Colonic mucosa (tissue), 4 donors: ENCODE data around the gene NEAT1. TPM values are rescaled to one million over a fixed set of nuclear protein-coding genes. Genes with fewer than 3 reads are reported as not detected.
A peak's percentile ranks its signal among the peaks of the same experiment; 100 is the strongest.

Experiments
- DNase-seq: peaks from one replicate; pipeline ENCODE4 v3.0.0-alpha.2; 2020
- H3K27ac ChIP-seq: fragments of 200-600 bp; one replicate; pipeline ENCODE4 v1.8.0; 2021
- H3K27me3 ChIP-seq: fragments of 200-600 bp; one replicate; pipeline ENCODE4 v1.8.0; 2021
- H3K36me3 ChIP-seq: fragments of 200-600 bp; one replicate; pipeline ENCODE4 v1.8.0; 2021
- H3K4me1 ChIP-seq: fragments of 200-600 bp; one replicate; pipeline ENCODE4 v1.8.0; 2021; ENCODE audit warnings: mild to moderate bottlenecking
- H3K4me3 ChIP-seq: fragments of 200-600 bp; one replicate; pipeline ENCODE4 v1.8.0; 2021
- H3K9ac ChIP-seq, 2 donors: one replicate each; pipeline ENCODE4 v1.7.0; 2013; ENCODE audit warnings: control low read depth in 2 of 2, low read depth in 2 of 2, low read length in 2 of 2
- H3K9me3 ChIP-seq: fragments of 200-600 bp; one replicate; pipeline ENCODE4 v1.8.0; 2021
- intact Hi-C: fragments of 100-400 bp; cut with DNase I; formaldehyde crosslinking; loops from one replicate; pipeline ENCODE4 v1.14.1; 2022
- total RNA-seq, 2 donors: library from RNA; stranded (reverse); fragmentation: NEBNext Ultra II Directional in 1 of 2; extraction: Animal tissue kit (Norgen Biotek cat#: 25700) in 1 of 2; gene quantifications; one replicate each; pipeline ENCODE4 v1.2.1, GENCODE V29; 2021
- TF ChIP-seq, protein P1 (sequence below): fragments of 200-600 bp; IDR thresholded peaks from one replicate; pipeline ENCODE4 v1.8.0; 2022; ENCODE audit warnings: antibody characterized with exemption, mild to moderate bottlenecking
- donor health status: healthy.
- donor health status: DM: no; HTN: no; CAD: no.
- donor health status: DM: no; HTN: no; CAD: no.

The NEAT1 gene
- total RNA-seq, 2 donors from 2014 or later = 269 to 502 TPM

DNA sequence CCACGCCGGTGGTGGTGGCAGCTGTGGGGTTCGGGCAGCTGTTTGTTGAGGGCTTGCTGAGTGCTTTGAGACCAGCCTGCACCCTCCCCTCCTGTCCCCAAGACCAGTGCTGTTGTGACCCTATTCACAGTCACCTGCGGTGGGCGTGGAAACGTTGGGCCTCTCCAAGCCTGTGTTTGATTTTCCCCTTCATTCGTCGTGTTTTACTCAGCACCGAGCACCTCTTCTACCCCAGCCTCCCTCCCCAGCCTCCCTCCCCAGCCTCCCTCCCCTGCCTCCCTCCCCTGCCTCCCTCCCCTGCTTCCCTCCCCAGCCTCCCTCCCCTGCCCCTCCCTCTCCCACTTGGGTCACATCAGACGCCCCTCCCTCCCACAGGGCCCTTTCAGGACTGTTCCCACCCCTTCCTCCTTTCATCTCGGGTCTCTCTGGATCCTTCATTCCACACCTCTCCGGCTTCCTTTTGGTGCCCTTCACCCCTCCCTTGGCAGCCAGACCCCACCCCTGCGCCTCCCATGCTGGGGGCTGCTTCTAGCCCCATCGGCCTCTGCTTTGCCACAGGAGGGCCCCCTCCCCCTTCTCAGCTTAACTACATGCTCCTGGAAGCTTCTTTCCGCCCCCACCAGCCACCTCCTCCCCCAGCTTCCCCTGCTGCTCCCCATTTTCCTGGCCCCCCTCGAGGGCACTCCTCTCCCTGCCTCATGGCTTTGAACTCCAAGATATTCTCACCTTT is 21.4 kb upstream of the NEAT1 start:
- TF ChIP-seq, protein P1, sequence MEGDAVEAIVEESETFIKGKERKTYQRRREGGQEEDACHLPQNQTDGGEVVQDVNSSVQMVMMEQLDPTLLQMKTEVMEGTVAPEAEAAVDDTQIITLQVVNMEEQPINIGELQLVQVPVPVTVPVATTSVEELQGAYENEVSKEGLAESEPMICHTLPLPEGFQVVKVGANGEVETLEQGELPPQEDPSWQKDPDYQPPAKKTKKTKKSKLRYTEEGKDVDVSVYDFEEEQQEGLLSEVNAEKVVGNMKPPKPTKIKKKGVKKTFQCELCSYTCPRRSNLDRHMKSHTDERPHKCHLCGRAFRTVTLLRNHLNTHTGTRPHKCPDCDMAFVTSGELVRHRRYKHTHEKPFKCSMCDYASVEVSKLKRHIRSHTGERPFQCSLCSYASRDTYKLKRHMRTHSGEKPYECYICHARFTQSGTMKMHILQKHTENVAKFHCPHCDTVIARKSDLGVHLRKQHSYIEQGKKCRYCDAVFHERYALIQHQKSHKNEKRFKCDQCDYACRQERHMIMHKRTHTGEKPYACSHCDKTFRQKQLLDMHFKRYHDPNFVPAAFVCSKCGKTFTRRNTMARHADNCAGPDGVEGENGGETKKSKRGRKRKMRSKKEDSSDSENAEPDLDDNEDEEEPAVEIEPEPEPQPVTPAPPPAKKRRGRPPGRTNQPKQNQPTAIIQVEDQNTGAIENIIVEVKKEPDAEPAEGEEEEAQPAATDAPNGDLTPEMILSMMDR = no peak
- H3K9ac ChIP-seq = peak overlapping the region in 1 of 2 donors; percentile 59
- no peak overlapping the region for H3K4me3 ChIP-seq
- no peaks in the 10 kb centered on the region for H3K27me3 ChIP-seq
- intact Hi-C loops = no loop called here
- H3K9me3 ChIP-seq = no peaks in the 10 kb centered on the region
- DNase-seq = no peak
- H3K36me3 ChIP-seq = peaks cover 7% of the 10 kb centered on the region
- H3K27ac ChIP-seq = peak overlapping the region; percentile 22
- H3K4me1 ChIP-seq = no peaks in the 10 kb centered on the region

DNA sequence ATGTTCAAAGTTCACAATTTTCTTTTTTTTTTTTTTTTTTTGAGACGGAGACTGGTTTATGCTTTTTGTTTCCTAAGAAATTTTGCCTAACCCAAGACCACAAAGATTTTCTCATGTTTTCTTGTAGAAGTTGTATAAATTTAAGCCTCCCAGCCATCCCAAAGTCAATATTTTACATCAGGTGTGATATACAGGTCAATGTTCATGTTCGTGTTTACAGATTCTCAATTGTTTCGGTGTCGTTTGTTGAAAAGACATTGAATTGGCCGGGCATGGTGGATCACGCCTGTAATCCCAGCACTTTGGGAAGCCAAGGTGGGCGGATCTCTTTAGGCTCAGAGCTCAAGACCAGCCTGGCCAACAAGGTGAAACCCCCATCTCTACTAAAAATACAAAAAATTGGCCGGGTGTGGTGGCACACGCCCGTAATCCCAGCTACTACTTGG is 20.8 kb upstream of the NEAT1 start:
- Histone ChIP-seq H3K9me3 (no peaks in the 10 kb centered on the region), H3K9ac (peak overlapping the region in 1 of 2 donors; percentile 59), H3K27me3 (no peaks in the 10 kb centered on the region), H3K27ac (peak overlapping the region; percentile 12), H3K36me3 (peaks cover 7% of the 10 kb centered on the region), H3K4me3 (no peak overlapping the region), H3K4me1 (no peaks in the 10 kb centered on the region)
- DNase-seq = no peak
- intact Hi-C loops = no loop called here
- TF ChIP-seq, protein P1 = no peak

- peaks cover 7% of the 10 kb centered on the region for H3K36me3 ChIP-seq
- TF ChIP-seq, protein P1 = no peak
- no peak overlapping the region for H3K9ac ChIP-seq
- intact Hi-C loops = no loop called here
- H3K4me3 ChIP-seq = no peak overlapping the region
- H3K9me3 ChIP-seq = no peaks in the 10 kb centered on the region
- H3K4me1 ChIP-seq = no peaks in the 10 kb centered on the region
- no peak for DNase-seq
- H3K27ac ChIP-seq = no peak overlapping the region
- H3K27me3 ChIP-seq = no peaks in the 10 kb centered on the region
Observed at GRCh38 chr11:65402790-65403189, 19.8 kb upstream of the NEAT1 start.

- intact Hi-C loops = no loop called here
- no peaks in the 10 kb centered on the region for H3K9me3 ChIP-seq
- H3K36me3 ChIP-seq = peaks cover 12% of the 10 kb centered on the region
- H3K27ac ChIP-seq = no peak overlapping the region
- TF ChIP-seq, protein P1 = no peak
- H3K4me3 ChIP-seq = no peak overlapping the region
- no peaks in the 10 kb centered on the region for H3K4me1 ChIP-seq
- DNase-seq = no peak
- H3K9ac ChIP-seq = no peak overlapping the region
- H3K27me3 ChIP-seq = no peaks in the 10 kb centered on the region
Observed at GRCh38 chr11:65403607-65404121, 18.9 kb upstream of the NEAT1 start.

DNA sequence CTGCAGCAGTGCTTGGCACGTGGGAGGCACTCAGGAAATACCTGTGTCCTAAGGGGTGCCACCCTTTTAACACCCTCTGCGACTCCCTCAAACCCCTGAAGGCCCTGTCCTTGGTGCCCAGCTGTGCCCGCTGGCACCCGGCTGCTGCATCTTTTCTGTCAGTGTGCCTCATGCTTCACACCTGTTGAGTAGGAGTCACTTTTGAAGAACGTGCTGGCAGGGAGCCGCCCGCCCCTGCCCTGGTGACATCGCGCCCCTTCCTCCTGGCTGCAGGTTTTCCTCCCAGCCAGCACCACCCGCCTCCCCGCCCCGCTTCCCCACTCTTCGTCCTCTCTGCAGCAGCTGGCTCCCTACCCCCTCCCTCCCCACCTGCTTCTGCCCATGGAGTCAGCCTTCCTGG is 18.4 kb upstream of the NEAT1 start:
- Histone ChIP-seq H3K9ac (no peak overlapping the region), H3K4me1 (no peaks in the 10 kb centered on the region), H3K9me3 (no peaks in the 10 kb centered on the region), H3K27me3 (no peaks in the 10 kb centered on the region), H3K36me3 (peaks cover 16% of the 10 kb centered on the region), H3K27ac (no peak overlapping the region), H3K4me3 (no peak overlapping the region)
- intact Hi-C loops = no loop called here
- no peak for DNase-seq
- TF ChIP-seq, protein P1 = no peak
